GM12872 (cell line): ENCODE data around the gene ADGRB3.

ENCODE experiments used
- TF ChIP-seq, protein P1 (sequence below): IDR thresholded peaks from 3 replicates; pipeline ENCODE4 v1.5.1; 2011; ENCODE audit warnings: low read depth, mild to moderate bottlenecking, low read length, moderate library complexity; ENCODE audit not compliant: insufficient read depth

Gene ADGRB3

DNA sequence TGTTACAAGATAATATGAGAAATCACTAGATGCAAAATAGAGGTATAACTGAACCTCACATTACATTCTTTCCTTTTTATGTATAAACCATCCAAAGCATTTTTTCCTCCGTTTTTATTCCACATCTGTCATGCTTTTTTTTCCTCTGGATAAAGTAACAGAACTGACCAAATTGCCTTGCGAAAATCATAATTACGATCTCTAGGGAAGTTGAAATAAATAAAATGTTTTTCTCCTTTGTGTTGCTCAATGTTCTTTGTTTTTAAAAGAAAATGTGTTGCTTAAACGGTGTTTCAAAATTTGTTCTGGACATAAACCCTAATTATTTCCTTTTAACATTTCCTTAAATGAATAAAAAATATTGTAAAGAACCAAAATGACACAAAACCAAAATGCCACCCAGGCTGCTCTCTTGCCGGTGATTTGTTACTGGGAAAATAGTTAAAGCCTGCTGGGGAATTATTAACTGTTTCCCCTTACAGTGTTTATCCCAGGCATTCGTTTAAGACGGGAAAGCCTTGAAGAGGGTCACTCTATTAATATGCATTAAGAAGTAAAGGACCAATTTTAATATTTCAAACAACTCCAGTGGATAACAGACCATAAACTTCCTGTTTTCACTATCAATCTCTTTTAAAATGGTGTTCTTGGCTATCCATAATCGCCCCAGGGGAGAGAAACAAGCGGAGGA lies 1.7 kb upstream of the ADGRB3 start:
- TF ChIP-seq, protein P1, sequence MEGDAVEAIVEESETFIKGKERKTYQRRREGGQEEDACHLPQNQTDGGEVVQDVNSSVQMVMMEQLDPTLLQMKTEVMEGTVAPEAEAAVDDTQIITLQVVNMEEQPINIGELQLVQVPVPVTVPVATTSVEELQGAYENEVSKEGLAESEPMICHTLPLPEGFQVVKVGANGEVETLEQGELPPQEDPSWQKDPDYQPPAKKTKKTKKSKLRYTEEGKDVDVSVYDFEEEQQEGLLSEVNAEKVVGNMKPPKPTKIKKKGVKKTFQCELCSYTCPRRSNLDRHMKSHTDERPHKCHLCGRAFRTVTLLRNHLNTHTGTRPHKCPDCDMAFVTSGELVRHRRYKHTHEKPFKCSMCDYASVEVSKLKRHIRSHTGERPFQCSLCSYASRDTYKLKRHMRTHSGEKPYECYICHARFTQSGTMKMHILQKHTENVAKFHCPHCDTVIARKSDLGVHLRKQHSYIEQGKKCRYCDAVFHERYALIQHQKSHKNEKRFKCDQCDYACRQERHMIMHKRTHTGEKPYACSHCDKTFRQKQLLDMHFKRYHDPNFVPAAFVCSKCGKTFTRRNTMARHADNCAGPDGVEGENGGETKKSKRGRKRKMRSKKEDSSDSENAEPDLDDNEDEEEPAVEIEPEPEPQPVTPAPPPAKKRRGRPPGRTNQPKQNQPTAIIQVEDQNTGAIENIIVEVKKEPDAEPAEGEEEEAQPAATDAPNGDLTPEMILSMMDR = no peak

DNA sequence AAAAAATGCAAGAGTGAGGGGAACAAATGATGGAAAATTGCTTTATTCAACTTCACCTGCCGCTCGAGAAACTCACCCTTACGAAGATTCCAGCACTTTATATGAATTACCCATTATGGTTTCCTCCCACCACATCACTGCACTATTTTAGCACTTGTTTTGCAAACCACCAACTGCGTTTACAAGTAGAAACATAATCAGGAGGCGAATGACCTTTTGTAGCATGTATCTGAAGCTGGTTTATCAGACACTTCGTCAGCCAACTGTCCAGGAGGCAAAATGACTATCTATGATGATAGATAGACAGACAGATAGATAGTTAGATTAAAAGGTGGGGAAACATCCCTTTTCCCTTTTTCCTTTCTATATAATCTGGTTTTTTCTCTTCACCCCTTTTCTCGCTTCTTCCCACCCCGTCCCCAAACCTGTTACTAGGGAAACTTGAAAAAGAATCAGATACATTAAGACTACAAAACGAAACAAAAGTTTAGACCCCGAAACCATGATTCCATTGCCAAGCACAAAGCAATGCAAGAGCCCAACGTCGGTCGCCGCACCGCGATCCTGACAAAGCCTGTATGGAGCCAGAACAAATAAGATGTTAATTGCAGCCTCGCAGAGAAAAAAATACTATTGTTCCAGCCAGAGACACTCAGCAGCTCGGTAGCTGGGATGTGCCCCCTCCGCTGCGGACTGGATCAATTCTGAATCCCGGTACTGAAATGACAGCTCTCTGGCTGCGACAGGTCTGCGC lies 933 bp upstream of the ADGRB3 start:
- TF ChIP-seq, protein P1 = no peak

DNA sequence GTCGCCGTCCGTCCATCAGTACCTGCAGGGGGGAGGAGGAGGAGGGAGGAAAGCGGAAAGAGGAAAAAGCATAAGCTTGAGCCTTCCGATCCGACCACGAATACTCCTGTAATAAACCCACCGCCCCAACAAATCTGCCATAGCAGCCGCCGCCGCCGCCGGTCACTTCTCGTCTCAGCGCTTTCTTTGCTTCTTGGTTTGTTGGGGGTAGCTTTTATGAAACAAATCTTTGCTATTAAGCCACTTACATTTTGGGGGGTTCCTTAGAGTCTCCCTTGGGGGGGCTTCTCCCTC lies 277 bp downstream of the ADGRB3 start:
- TF ChIP-seq, protein P1 = no peak

DNA sequence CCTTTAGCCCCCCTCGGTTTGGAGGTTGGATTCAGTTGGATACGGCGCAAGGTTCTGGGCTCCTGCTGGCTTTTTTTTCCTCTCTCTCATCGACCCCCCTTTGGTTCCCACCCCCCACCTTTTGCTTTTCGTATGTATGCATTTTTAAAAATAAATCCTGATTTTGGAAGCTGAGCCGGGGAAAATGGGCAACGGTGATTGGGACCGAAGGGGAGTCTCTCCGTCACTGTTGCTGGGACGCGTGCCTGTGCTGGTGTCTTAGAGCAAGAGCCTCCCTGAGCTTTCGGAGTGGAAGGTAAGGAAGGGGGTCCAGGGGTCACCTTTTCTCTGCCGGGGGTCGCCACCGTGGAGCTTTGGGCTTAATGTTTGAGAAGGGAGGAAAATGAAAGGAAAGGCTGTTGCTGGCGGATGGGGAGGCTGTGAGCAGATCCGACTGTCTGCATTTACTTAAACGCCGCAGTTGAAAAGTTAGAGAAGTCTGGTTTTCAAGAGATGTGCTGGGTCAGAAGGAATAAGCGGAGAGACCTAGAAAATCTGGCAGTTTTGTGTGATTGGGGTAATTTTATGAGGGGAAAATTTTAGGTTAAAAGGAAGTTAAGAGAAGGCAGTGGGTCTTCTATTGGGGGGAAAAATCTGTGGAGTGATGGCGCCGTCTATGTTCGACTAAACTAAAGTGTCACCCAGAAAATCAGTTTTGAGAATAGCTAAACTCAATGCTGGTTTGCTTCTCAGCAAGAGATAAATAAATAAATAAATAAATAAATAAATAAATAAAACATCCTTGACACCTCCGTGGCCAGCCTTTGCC lies 828 bp downstream of the ADGRB3 start:
- TF ChIP-seq, protein P1 = no peak

DNA sequence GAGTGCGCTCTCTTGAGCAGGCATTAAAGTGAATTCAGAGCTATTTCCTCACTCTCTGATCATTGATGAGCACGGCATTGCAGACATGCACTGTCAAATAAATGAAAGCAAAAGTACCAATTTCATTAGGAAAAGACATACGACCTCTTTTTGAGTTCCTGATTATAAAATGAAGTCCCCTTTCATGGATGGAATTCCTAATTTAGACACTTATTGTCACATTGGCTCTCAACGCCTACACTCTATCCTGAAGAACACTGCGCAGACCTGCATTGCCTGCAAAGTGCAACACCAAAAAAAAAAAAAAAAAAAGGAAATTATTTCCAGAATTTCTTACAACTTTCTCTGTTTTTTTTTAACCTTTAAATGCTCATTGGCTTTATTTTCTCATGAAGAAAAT lies 1.6 kb downstream of the ADGRB3 start:
- TF ChIP-seq, protein P1 = no peak

DNA sequence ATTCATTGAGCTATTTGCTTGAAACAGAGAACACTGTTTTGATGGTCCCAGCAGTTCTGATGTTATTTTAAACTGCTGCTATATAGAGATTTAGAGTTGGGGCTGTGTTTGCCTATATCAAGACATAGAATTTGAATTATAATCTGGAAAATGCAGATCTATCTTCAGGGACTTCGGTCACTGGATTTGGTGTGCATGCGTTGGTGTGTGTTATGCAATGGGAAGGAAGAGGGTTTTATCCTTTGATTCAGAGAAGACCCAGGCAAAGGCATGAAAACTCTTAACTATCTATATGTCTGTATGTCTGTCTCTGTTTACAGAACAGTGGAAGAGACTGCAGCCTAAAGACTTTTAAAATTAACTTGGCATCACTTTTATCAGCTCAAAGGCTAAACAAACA lies 2.0 kb downstream of the ADGRB3 start:
- TF ChIP-seq, protein P1 = no peak

DNA sequence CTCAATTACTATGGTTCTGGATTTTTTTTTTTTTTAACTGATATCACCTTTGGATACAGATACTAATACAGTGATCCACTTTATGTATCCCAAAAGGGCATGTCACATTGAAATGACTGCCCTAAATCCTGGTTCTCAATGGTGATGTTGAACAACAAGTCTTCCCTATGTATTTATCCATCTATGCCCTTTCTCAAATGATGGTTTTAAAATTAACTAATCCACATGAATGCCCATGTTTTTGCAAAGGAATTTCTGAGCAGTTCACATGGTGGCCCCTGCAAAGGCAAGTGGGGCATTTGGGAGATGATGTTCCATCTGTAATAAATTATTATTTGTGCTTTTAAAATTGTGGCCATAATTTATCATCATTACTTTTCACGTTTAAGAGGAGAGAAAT lies 2.7 kb downstream of the ADGRB3 start:
- TF ChIP-seq, protein P1 = no peak
